Right lobe of liver (tissue), 6 donors: Measurements from ENCODE around the gene C1orf56. TPM values are rescaled to one million over a fixed set of nuclear protein-coding genes. Genes with fewer than 3 reads are reported as not detected.

Experiments
- ATAC-seq, 4 donors: fragments of 200-7000 bp; cut with Tn5 transposase; one replicate each; pipeline ENCODE4 v1.9.1; 2020; ENCODE audit warnings: mild to moderate bottlenecking in 4 of 4, moderate library complexity in 4 of 4
- DNase-seq, 3 donors: peaks; one replicate each; pipeline ENCODE4 v3.0.0-alpha.2; 2020
- H3K27ac ChIP-seq, 3 donors: fragments of 200-600 bp; one replicate each; pipeline ENCODE4 v1.8.0; 2022
- H3K27me3 ChIP-seq, 2 donors: fragments of 200-600 bp; one replicate each; pipeline ENCODE4 v1.8.0; 2022
- H3K36me3 ChIP-seq, 4 donors: fragments of 200-600 bp; sonication (generic) in 1 of 4; one replicate each; pipeline versions ENCODE4 v1.5.1 to v1.8.0; 2017 to 2022; ENCODE audit warnings: control low read depth in 1 of 4
- H3K4me1 ChIP-seq, 4 donors: fragments of 200-600 bp; sonication (generic) in 1 of 4; one replicate each; pipeline versions ENCODE4 v1.5.1 to v1.8.0; 2017 to 2022; ENCODE audit warnings: control low read depth in 1 of 4
- H3K4me3 ChIP-seq, 3 donors: fragments of 200-600 bp; one replicate each; pipeline ENCODE4 v1.8.0; 2022
- H3K9me3 ChIP-seq, 4 donors: fragments of 200-600 bp; sonication (generic) in 1 of 4; one replicate each; pipeline versions ENCODE4 v1.5.1 to v1.8.0; 2017 to 2022; ENCODE audit warnings: control low read depth in 1 of 4
- POLR2A ChIP-seq: fragments of 450-650 bp; IDR thresholded peaks from one replicate; pipeline ENCODE4 v1.6.1; 2017; ENCODE audit warnings: antibody characterized with exemption, mild to moderate bottlenecking
- WGBS: methylation state at CpG from one replicate; pipeline ENCODE4 v1.1.6; 2018; ENCODE audit warnings: low coverage, low lambda C conversion rate; ENCODE audit not compliant: insufficient coverage; ENCODE audit errors: missing lambda C conversion rate; 5-methylcytosine and 5-hydroxymethylcytosine counted together
- intact Hi-C, 2 donors: fragments of 100-400 bp; cut with DNase I; formaldehyde crosslinking; loops; one replicate each; pipeline versions ENCODE4 v1.11.2 to v1.14.1; 2022
- long read RNA-seq: library from polyadenylated mRNA; unstranded; transcript quantifications from one replicate; pipeline ENCODE4 v2.0.0, GENCODE V29; 2019
- total RNA-seq, 6 experiments: library from RNA; depleted of rRNA in 2 of 6; stranded (reverse); fragments of >200 nt in 2 of 6; fragmentation: NEBNext Ultra II Directional in 3 of 6; extraction: Animal tissue kit (Norgen Biotek cat#: 25700) in 3 of 6; gene quantifications; one replicate each; pipeline versions ENCODE4 v1.1.0 to v1.2.4, GENCODE V29; 2016 to 2023
- TF ChIP-seq, protein P1 (sequence below), 4 donors: fragments of 200-600 bp in 3 of 4; fragments of 450-650 bp in 1 of 4; IDR thresholded peaks; one replicate each; pipeline versions ENCODE4 v1.5.1 to v1.8.0; 2016 to 2022; ENCODE audit warnings: antibody characterized with exemption in 4 of 4, mild to moderate bottlenecking in 2 of 4
- donor health status: DM: no; HTN: yes; CAD: no.
- donor health status: DM: no; HTN: no; CAD: no.
- donor health status: DM: no; HTN: no; CAD: no.
- donor health status: DM: no; HTN: yes; CAD: no.
- donor health status: DM: no; HTN: yes; CAD: no.

C1orf56 gene, protein sequence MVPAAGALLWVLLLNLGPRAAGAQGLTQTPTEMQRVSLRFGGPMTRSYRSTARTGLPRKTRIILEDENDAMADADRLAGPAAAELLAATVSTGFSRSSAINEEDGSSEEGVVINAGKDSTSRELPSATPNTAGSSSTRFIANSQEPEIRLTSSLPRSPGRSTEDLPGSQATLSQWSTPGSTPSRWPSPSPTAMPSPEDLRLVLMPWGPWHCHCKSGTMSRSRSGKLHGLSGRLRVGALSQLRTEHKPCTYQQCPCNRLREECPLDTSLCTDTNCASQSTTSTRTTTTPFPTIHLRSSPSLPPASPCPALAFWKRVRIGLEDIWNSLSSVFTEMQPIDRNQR
- 1 to 10 TPM; 2.4 to 5.7 (median 3.8) TPM for total RNA-seq
- long read RNA-seq, partial matches to known transcripts: 0 of 3 reads
- long read RNA-seq, other reads (novel, unspliced or antisense): 0 of 3 reads

DNA sequence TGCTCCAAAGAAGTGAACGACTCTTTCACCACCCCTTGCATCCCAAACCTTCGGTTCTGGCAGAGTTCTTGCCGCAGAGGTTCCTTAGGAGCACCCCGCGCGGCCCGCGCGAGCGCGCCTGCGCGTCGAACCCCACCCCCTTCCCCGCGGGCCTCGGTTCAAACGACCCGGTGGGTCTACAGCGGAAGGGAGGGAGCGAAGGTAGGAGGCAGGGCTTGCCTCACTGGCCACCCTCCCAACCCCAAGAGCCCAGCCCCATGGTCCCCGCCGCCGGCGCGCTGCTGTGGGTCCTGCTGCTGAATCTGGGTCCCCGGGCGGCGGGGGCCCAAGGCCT is at the start of gene C1orf56:
Gene C1orf56 (plus strand): TSS at position 161 of the 334 bp plus-strand sequence. CDS start 97 bp downstream, at position 258.
- DNase-seq (peak; percentile 75 to 76 (median 76)), ATAC-seq (peak; percentile 81 to 86 (median 84))
- Histone ChIP-seq H3K27ac (peak within 1 kb of the TSS; percentile 64 to 83 (median 75)), H3K4me1 (peaks cover 0 to 7% (median 2%) of the 10 kb centered on the region in 4 donors), H3K4me3 (peak within 1 kb of the TSS; percentile 75 to 91 (median 80)), H3K36me3 (peaks cover 0 to 18% (median 1%) of the 10 kb centered on the region in 4 donors), H3K9me3 (no peaks in the 10 kb centered on the region), H3K27me3 (no peaks in the 10 kb centered on the region)
- TF ChIP-seq POLR2A: peak; percentile 49
- TF ChIP-seq, protein P1, sequence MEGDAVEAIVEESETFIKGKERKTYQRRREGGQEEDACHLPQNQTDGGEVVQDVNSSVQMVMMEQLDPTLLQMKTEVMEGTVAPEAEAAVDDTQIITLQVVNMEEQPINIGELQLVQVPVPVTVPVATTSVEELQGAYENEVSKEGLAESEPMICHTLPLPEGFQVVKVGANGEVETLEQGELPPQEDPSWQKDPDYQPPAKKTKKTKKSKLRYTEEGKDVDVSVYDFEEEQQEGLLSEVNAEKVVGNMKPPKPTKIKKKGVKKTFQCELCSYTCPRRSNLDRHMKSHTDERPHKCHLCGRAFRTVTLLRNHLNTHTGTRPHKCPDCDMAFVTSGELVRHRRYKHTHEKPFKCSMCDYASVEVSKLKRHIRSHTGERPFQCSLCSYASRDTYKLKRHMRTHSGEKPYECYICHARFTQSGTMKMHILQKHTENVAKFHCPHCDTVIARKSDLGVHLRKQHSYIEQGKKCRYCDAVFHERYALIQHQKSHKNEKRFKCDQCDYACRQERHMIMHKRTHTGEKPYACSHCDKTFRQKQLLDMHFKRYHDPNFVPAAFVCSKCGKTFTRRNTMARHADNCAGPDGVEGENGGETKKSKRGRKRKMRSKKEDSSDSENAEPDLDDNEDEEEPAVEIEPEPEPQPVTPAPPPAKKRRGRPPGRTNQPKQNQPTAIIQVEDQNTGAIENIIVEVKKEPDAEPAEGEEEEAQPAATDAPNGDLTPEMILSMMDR (IDR thresholded peaks at IDR 0.05): no peak
- 0% methylated on average over 18 of the region's 29 CpGs for WGBS
- intact Hi-C loops: no loop called here

DNA sequence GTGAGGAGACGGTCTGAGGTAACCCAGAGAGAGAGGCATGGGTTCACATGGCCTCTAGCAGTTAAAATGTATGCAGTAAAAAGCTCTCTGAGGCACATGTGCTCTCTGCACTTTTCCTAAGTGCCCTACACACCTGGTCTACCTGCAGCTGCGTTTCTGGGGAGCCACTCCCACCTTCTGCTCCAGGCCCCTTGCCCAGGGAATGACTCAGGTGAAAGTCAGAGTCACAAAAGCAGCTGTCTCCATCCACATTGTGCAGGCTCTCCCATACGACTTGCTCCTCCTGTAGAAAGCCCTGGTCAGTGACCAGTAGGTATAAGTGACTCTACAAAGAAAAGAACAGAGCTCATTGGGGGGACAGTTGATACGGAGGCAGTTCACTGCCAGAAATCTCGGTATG is 49.6 kb upstream of the C1orf56 start:
- DNase-seq (no peak), ATAC-seq (no peak)
- TF ChIP-seq, protein P1 (IDR thresholded peaks at IDR 0.05): no peak
- TF ChIP-seq POLR2A: no peak
- Histone ChIP-seq H3K27me3 (no peaks in the 10 kb centered on the region), H3K27ac (no peak overlapping the region), H3K36me3 (peaks cover 0 to 42% (median 13%) of the 10 kb centered on the region in 4 donors), H3K9me3 (no peaks in the 10 kb centered on the region), H3K4me3 (no peak overlapping the region), H3K4me1 (peaks cover 0 to 6% (median under 1%) of the 10 kb centered on the region in 4 donors)
- intact Hi-C loops: loop anchor here in 1 of 2 donors (10.0 kb wide), 1 partner anchor 73 kb away; the partner anchor contains the start of gene SETDB1
- 0% methylated on average over 1 of the region's 5 CpGs for WGBS

DNA sequence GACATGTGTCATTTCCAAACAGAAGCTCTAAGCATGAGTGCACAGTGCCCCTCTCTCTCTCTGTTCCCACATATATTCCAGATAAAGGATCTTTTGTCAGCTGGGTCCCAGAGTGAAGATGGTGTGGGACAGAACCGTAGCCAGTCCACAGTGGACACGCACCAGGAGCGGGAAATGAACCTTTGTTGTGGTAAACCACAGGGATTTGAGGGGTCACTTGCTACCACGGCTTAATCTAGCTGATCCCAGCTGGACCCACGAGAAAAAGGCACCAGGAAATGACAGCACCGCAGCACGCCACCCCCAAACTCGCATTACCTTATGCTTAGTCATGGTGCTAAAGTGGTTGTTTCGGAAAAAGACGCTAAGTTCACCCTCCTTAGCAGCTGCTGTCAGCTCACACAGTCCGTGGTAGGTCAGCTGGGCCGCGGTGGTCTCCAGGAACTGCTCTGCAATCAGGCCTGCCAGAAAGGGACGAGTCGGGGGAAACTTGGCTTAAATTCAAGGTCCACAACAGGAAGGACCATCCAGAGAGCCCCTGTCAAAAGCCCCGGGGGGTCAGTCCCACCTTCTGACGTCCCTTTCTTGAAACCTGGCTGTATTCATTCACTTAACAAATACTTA is 48.4 kb upstream of the C1orf56 start:
- ATAC-seq (no peak), DNase-seq (no peak)
- no peak for TF ChIP-seq POLR2A
- TF ChIP-seq, protein P1 (IDR thresholded peaks at IDR 0.05): no peak
- no peaks in the 10 kb centered on the region for H3K9me3 ChIP-seq
- no peak overlapping the region for H3K4me3 ChIP-seq
- H3K27me3 ChIP-seq: no peaks in the 10 kb centered on the region
- H3K4me1 ChIP-seq: peaks cover 0 to 18% (median 6%) of the 10 kb centered on the region in 4 donors
- H3K27ac ChIP-seq: no peak overlapping the region
- 53% methylated on average over 3 of the region's 17 CpGs for WGBS
- peaks cover 0 to 42% (median 13%) of the 10 kb centered on the region in 4 donors for H3K36me3 ChIP-seq
- intact Hi-C loops: loop anchor here in 1 of 2 donors (10.0 kb wide), 1 partner anchor 74 kb away; the partner anchor contains the start of gene SETDB1

DNA sequence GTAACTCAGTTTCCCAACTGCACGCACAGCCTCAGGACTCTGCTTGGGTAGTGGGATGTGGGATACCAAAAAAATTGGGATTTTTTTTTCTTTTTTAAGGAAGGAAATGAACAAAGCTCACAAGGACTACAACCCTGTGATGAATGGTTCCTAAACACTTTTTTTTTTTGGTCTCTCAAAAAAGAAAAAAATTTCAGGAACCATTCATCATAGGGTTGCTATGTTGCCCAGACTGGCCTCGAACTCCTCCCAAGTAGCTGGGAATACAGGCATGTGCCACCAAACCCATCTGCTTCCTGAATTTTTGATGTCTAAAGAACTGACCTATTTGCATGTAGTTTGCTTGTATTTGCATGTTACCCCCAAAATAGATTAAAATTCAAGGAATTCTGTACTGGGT is 47.6 kb upstream of the C1orf56 start:
- TF ChIP-seq, protein P1 (IDR thresholded peaks at IDR 0.05): no peak
- TF ChIP-seq POLR2A: no peak
- DNase-seq (no peak), ATAC-seq (no peak)
- H3K9me3 ChIP-seq: no peaks in the 10 kb centered on the region
- H3K27ac ChIP-seq: no peak overlapping the region
- intact Hi-C loops: loop anchor here in 1 of 2 donors (10.0 kb wide), 1 partner anchor 75 kb away; the partner anchor contains the start of gene SETDB1
- H3K36me3 ChIP-seq: peaks cover 0 to 42% (median 13%) of the 10 kb centered on the region in 4 donors
- WGBS: 83% methylated on average over 1 of the region's 2 CpGs
- no peaks in the 10 kb centered on the region for H3K27me3 ChIP-seq
- no peak overlapping the region for H3K4me3 ChIP-seq
- peaks cover 0 to 25% (median 10%) of the 10 kb centered on the region in 4 donors for H3K4me1 ChIP-seq
